GM21360 (cell line): ENCODE results near the gene PTPRB.
"Not testable (repeated sequence)": the region's sequence is repeated elsewhere in the genome, so short reads cannot be mapped to it uniquely, and the experiment has no call there.

Source experiments
- ATAC-seq: cut with Tn5 transposase; IDR thresholded peaks from one replicate; pipeline ENCODE4 v1.9.1; 2021; ENCODE audit warnings: mild to moderate bottlenecking, moderate library complexity; ENCODE audit not compliant: unreplicated experiment

PTPRB gene

GRCh38 chr12:70549340-70550179 lies 87.7 kb downstream of the PTPRB start:
- no peak for ATAC-seq

GRCh38 chr12:70543444-70543843 lies 93.8 kb downstream of the PTPRB start:
- no peak for ATAC-seq

GRCh38 chr12:70540996-70541395 lies 96.2 kb downstream of the PTPRB start:
- ATAC-seq, result no peak

- no peak for ATAC-seq
These were observed 100.6 kb downstream of the PTPRB start for GRCh38 chr12:70536650-70537049.

- no peak for ATAC-seq
These were observed 101.3 kb downstream of the PTPRB start for GRCh38 chr12:70535896-70536374.

GRCh38 chr12:70534466-70534865 lies 102.8 kb downstream of the PTPRB start:
- no peak for ATAC-seq

- no peak for ATAC-seq
These were observed 107.6 kb downstream of the PTPRB start for GRCh38 chr12:70529647-70530046.

GRCh38 chr12:70520847-70521246 lies 116.4 kb downstream of the PTPRB start:
- no peak for ATAC-seq

- ATAC-seq, result no peak
These were observed 123.8 kb downstream of the PTPRB start for GRCh38 chr12:70513426-70513825.

- no peak for ATAC-seq
These were observed 129.1 kb downstream of the PTPRB start for GRCh38 chr12:70508178-70508577.

GRCh38 chr12:70507442-70507841 lies 129.8 kb downstream of the PTPRB start:
- ATAC-seq, result no peak

GRCh38 chr12:70497508-70497907 lies 139.7 kb downstream of the PTPRB start:
- ATAC-seq, result no peak

GRCh38 chr12:70492904-70493303 lies 144.3 kb downstream of the PTPRB start:
- not testable (repeated sequence) for ATAC-seq

- ATAC-seq, result not testable (repeated sequence)
These were observed 146.3 kb downstream of the PTPRB start for GRCh38 chr12:70490928-70491327.

GRCh38 chr12:70487440-70487839 lies 149.8 kb downstream of the PTPRB start:
- ATAC-seq, result no peak

GRCh38 chr12:70486588-70486987 lies 150.6 kb downstream of the PTPRB start:
- no peak for ATAC-seq

GRCh38 chr12:70485704-70486103 lies 151.5 kb downstream of the PTPRB start:
- no peak for ATAC-seq

GRCh38 chr12:70484464-70484863 lies 152.8 kb downstream of the PTPRB start:
- ATAC-seq, result no peak

- no peak for ATAC-seq
These were observed 154.5 kb downstream of the PTPRB start for GRCh38 chr12:70482764-70483163.

- ATAC-seq, result no peak
These were observed 167.9 kb downstream of the PTPRB start for GRCh38 chr12:70469221-70469820.

GRCh38 chr12:70468741-70469140 lies 168.5 kb downstream of the PTPRB start:
- no peak for ATAC-seq
